HCT116 (cell line): ENCODE data around the gene ANO2. TPM values are rescaled to one million over a fixed set of nuclear protein-coding genes. Genes with fewer than 3 reads are reported as not detected.

Experiments used
- ATAC-seq: fragments of 200-7000 bp; cut with Tn5 transposase; 2 replicates; pipeline ENCODE4 v1.9.1; 2020; ENCODE audit warnings: mild to moderate bottlenecking, moderate library complexity
- BruUV-seq: library from RNA; stranded (reverse); fragments of 400-500 nt; replicated peaks from 2 replicates; lab custom pipeline; 2021; lab: Mats Ljungman, UMichigan
- CTCF ChIA-PET: fragments of 300-600 bp; sonication (Branson Sonifier 250); formaldehyde crosslinking; loops from one replicate; lab custom pipeline; 2021; ENCODE audit warnings: antibody characterized with exemption; lab: Charles Lee
- POLR2A ChIA-PET: fragments of 300-600, 350-600 bp; sonication (Branson Sonifier 250); formaldehyde crosslinking; loops from one replicate; lab custom pipeline; 2021; ENCODE audit warnings: antibody characterized with exemption; lab: Charles Lee
- RAD21 ChIA-PET, 2 experiments: fragments of 300-600 bp; sonication (Branson Sonifier 250); formaldehyde crosslinking; loops; one replicate each; lab custom pipeline; 2023; ENCODE audit warnings: low total read pairs in 2 of 2; ENCODE audit not compliant: uncharacterized antibody in 2 of 2, unreplicated experiment in 2 of 2, low non-redundant PET in 1 of 2; lab: Charles Lee
- DNase-seq: peaks from one replicate; pipeline ENCODE4 v3.0.0-alpha.2; 2010; ENCODE audit warnings: low read depth, low spot score
- H2AFZ ChIP-seq: fragments of 200-600 bp; shearing (Covaris generic), sonication (generic); 2 replicates; pipeline ENCODE4 v1.6.1; 2017; ENCODE audit warnings: low read depth, mixed run types, mixed read lengths, antibody characterized with exemption, low read length; ENCODE audit not compliant: poor library complexity, severe bottlenecking
- H3K27ac ChIP-seq: 2 replicates; pipeline ENCODE4 v1.5.1; 2012; ENCODE audit warnings: low read depth, low read length
- H3K27me3 ChIP-seq: fragments of 200-600 bp; sonication (generic); 2 replicates; pipeline ENCODE4 v1.6.1; 2016; ENCODE audit warnings: mixed run types, low read length, mixed read lengths; ENCODE audit not compliant: insufficient read depth
- H3K36me3 ChIP-seq, 2 experiments: fragments of 200-500 bp in 1 of 2; fragments of 200-600 bp in 1 of 2; sonication (Bioruptor generic) in 1 of 2; sonication (generic) in 1 of 2; 2 replicates each; pipeline versions ENCODE4 v1.5.1 to v1.6.1; 2014 to 2016; ENCODE audit warnings: low read length in 2 of 2, inconsistent platforms in 1 of 2, mixed read lengths in 1 of 2, mixed run types in 1 of 2; ENCODE audit not compliant: insufficient read depth in 2 of 2, control insufficient read depth in 1 of 2
- H3K4me1 ChIP-seq, 2 experiments: fragments of 200-600 bp in 1 of 2; sonication (generic) in 1 of 2; 2 replicates each; pipeline versions ENCODE4 v1.5.1 to v1.6.1; 2012 to 2017; ENCODE audit warnings: low read length in 2 of 2, inconsistent platforms in 1 of 2, mild to moderate bottlenecking in 1 of 2, mixed read lengths in 1 of 2, mixed run types in 1 of 2, moderate library complexity in 1 of 2; ENCODE audit not compliant: insufficient read depth in 2 of 2, control insufficient read depth in 1 of 2
- H3K4me2 ChIP-seq: fragments of 200-600 bp; sonication (generic); 2 replicates; pipeline ENCODE4 v1.6.1; 2017; ENCODE audit warnings: mixed run types, low read length, mixed read lengths
- H3K4me3 ChIP-seq, 2 experiments: fragments of 200-600 bp in 1 of 2; sonication (generic) in 1 of 2; replicated peaks in 1 of 2; 2 replicates each; pipeline ENCODE4 v1.5.1; 2011 to 2016; ENCODE audit warnings: low read length in 2 of 2, control low read depth in 1 of 2, low read depth in 1 of 2, mild to moderate bottlenecking in 1 of 2, mixed read lengths in 1 of 2, mixed run types in 1 of 2
- H3K79me2 ChIP-seq: fragments of 200-600 bp; sonication (generic); 2 replicates; pipeline ENCODE4 v1.6.1; 2017; ENCODE audit warnings: mild to moderate bottlenecking, mixed run types, low read length, moderate library complexity, mixed read lengths; ENCODE audit not compliant: insufficient read depth
- H3K9ac ChIP-seq: fragments of 200-600 bp; sonication (generic); 2 replicates; pipeline ENCODE4 v1.6.1; 2016; ENCODE audit warnings: low read length, mixed read lengths
- H3K9me2 ChIP-seq: fragments of 200-600 bp; sonication (generic), shearing (Covaris generic); 2 replicates; pipeline ENCODE4 v1.6.1; 2017; ENCODE audit warnings: mixed run types, mild to moderate bottlenecking, moderate library complexity; ENCODE audit not compliant: insufficient read depth
- H3K9me3 ChIP-seq, 2 experiments: fragments of 200-500 bp in 1 of 2; fragments of 200-600 bp in 1 of 2; sonication (Bioruptor generic) in 1 of 2; sonication (generic) in 1 of 2; 2 replicates each; pipeline ENCODE4 v1.6.1; 2014 to 2017; ENCODE audit warnings: low read length in 2 of 2, mixed read lengths in 2 of 2, inconsistent platforms in 1 of 2, low read depth in 1 of 2, mild to moderate bottlenecking in 1 of 2, mixed run types in 1 of 2, moderate library complexity in 1 of 2; ENCODE audit not compliant: control insufficient read depth in 1 of 2, insufficient read depth in 1 of 2
- H4K20me1 ChIP-seq: fragments of 200-600 bp; sonication (generic), shearing (Covaris generic); 2 replicates; pipeline ENCODE4 v1.6.1; 2017; ENCODE audit warnings: mixed run types, mild to moderate bottlenecking, moderate library complexity; ENCODE audit not compliant: insufficient read depth
- CTCF ChIP-seq, 3 experiments: fragments of 200-600 bp in 1 of 3; sonication (generic) in 1 of 3; IDR thresholded peaks in 2 of 3; conservative IDR thresholded peaks in 1 of 3; 2 replicates each; pipeline ENCODE4 v1.5.1; 2012 to 2017; ENCODE audit warnings: low read depth in 2 of 3, low read length in 2 of 3, antibody characterized with exemption in 1 of 3, borderline replicate concordance in 1 of 3, control low read depth in 1 of 3, mild to moderate bottlenecking in 1 of 3, mixed read lengths in 1 of 3, mixed run types in 1 of 3, moderate library complexity in 1 of 3; ENCODE audit not compliant: insufficient read depth in 1 of 3
- EZH2phosphoT487 ChIP-seq: fragments of 200-600 bp; IDR thresholded peaks from 2 replicates; pipeline ENCODE4 v1.6.1; 2018; ENCODE audit warnings: antibody characterized with exemption, borderline replicate concordance
- JUND ChIP-seq: IDR thresholded peaks from 2 replicates; pipeline ENCODE4 v1.6.1; 2012
- REST ChIP-seq: IDR thresholded peaks from 2 replicates; pipeline ENCODE4 v1.6.1; 2012; ENCODE audit warnings: low read depth
- TCF7L2 ChIP-seq: IDR thresholded peaks from 2 replicates; pipeline ENCODE4 v1.7.0; 2011; ENCODE audit warnings: borderline replicate concordance, inconsistent platforms; ENCODE audit not compliant: insufficient read depth, insufficient read length; ENCODE audit errors: extremely low read depth
- intact Hi-C: fragments of 100-400 bp; cut with micrococcal nuclease; formaldehyde crosslinking; loops from 2 replicates; pipeline ENCODE4 v1.10.0; 2022
- total RNA-seq: library from RNA; stranded (reverse); gene quantifications from one replicate; pipeline ENCODE4 v1.2.1, GENCODE V29; 2021; ENCODE audit not compliant: unreplicated experiment

Gene ANO2
- total RNA-seq, 1 experiment from 2014 or later = not detected

- TF ChIP-seq EZH2phosphoT487 = no peak
- no peak for TF ChIP-seq REST
- TF ChIP-seq JUND = no peak
- TF ChIP-seq TCF7L2 = no peak
- no peak for TF ChIP-seq CTCF (IDR thresholded peaks at IDR 0.05 in 2 of 3, conservative IDR thresholded peaks at IDR 0.05 in 1 of 3; ENCODE audit: borderline replicate concordance in 1 of 3, insufficient read depth in 1 of 3, low read depth in 2 of 3, low read length in 2 of 3)
- ATAC-seq = no peak
- intact Hi-C loops = no loop called here
- DNase-seq = no peak
- Histone ChIP-seq H2AFZ (no peak overlapping the region), H3K27ac (no peak overlapping the region), H3K36me3 (no peaks in the 10 kb centered on the region), H3K79me2 (no peaks in the 10 kb centered on the region), H3K9ac (no peak overlapping the region), H3K9me2 (no peaks in the 10 kb centered on the region), H3K4me3 (no peak overlapping the region), H3K9me3 (no peaks in the 10 kb centered on the region), H3K4me1 (no peaks in the 10 kb centered on the region), H3K27me3 (peaks cover 8% of the 10 kb centered on the region; the same call in 1 of the 2 replicates), H3K4me2 (no peak overlapping the region), H4K20me1 (no peaks in the 10 kb centered on the region)
- no TSS peak for BruUV-seq
- ChIA-PET POLR2A (no interaction called here), RAD21 (no interaction called here), CTCF (no interaction called here)
These were observed 207.3 kb downstream of the ANO2 start for GRCh38 chr12:5737778-5738177.
